ENCODE results near the gene TWF2. TPM values are rescaled to one million over a fixed set of nuclear protein-coding genes. Genes with fewer than 3 reads are reported as not detected.
A peak's percentile ranks its signal among the peaks of the same experiment; 100 is the strongest.
"Not testable (repeated sequence)": the region's sequence is repeated elsewhere in the genome, so short reads cannot be mapped to it uniquely, and the experiment has no call there.

Gene TWF2
- total and polyA plus RNA-seq, 3 experiments from 2014 or later = 98.2 to 138 (median 101) TPM

GRCh38 chr3:52272831-52273230, 33.9 kb upstream of the TWF2 start:
- peak overlapping the region; percentile 89 to 100 (median 95) for H3K4me3 Mint-ChIP-seq
- no peaks in the 10 kb centered on the region for H3K27me3 ChIP-seq (ENCODE audit: insufficient read depth, low read length, poor library complexity, severe bottlenecking)
- H3K36me3 ChIP-seq (ENCODE audit: insufficient read depth, low read length) = peaks cover 12% of the 10 kb centered on the region
- H3K9me3 ChIP-seq (ENCODE audit: low read length) = no peaks in the 10 kb centered on the region
- no peaks in the 10 kb centered on the region for H3K9me3 Mint-ChIP-seq
- peak overlapping the region; percentile 35 for H3K4me3 ChIP-seq (ENCODE audit: low read length)
- H3K27me3 Mint-ChIP-seq = peaks cover 0 to 2% of the 10 kb centered on the region in 2 donors
- H3K27ac ChIP-seq (ENCODE audit: low read depth, low read length) = peak overlapping the region; percentile 25
- peaks cover 69% of the 10 kb centered on the region for H3K4me1 ChIP-seq (ENCODE audit: insufficient read depth, low read length)
- CTCF ChIA-PET = interaction anchor here (0.7 to 3.9 kb wide), 6 partner anchors 8 to 51 kb away, joined by 3 to 13 read pairs (median 6); no protein-coding TSS in a partner anchor
- no peak for DNase-seq
- H3K36me3 Mint-ChIP-seq = peaks cover 5 to 83% (median 15%) of the 10 kb centered on the region in 3 donors
- POLR2A ChIA-PET = interaction anchor here (0.7 to 1.8 kb wide), 4 partner anchors 9 to 51 kb away, joined by 3 to 5 read pairs (median 3); partner anchors contain the start of gene TWF2
- H3K27ac Mint-ChIP-seq = peak overlapping the region; percentile 85 to 99 (median 93)
- H3K4me1 Mint-ChIP-seq = peaks cover 65 to 84% (median 76%) of the 10 kb centered on the region in 3 donors

GRCh38 chr3:52272172-52272571, 33.2 kb upstream of the TWF2 start:
- DNase-seq; H3K27me3 Mint-ChIP-seq; H3K9me3 Mint-ChIP-seq; H3K27me3 ChIP-seq (ENCODE audit: insufficient read depth, low read length, poor library complexity, severe bottlenecking); H3K27ac ChIP-seq (ENCODE audit: low read depth, low read length); H3K9me3 ChIP-seq (ENCODE audit: low read length): not testable (repeated sequence)
- ChIA-PET CTCF (interaction anchor here (0.7 to 4.7 kb wide), 9 partner anchors 9 to 50 kb away, joined by 3 to 22 read pairs (median 6); no protein-coding TSS in a partner anchor), POLR2A (interaction anchor here (0.7 to 2.1 kb wide), 8 partner anchors 10 to 52 kb away, joined by 3 to 9 read pairs (median 4); partner anchors contain the start of genes GLYCTK and TWF2)
- Histone ChIP-seq H3K4me1 (ENCODE audit: insufficient read depth, low read length) (peaks cover 76% of the 10 kb centered on the region), H3K36me3 (ENCODE audit: insufficient read depth, low read length) (peaks cover 19% of the 10 kb centered on the region), H3K4me3 (ENCODE audit: low read length) (peak overlapping the region; percentile 49)
- Mint-ChIP-seq H3K4me3 (peak overlapping the region; percentile 79 to 99 (median 89)), H3K27ac (peak overlapping the region; percentile 90 to 99 (median 94)), H3K36me3 (peaks cover 9 to 84% (median 20%) of the 10 kb centered on the region in 3 donors), H3K4me1 (peaks cover 72 to 89% (median 83%) of the 10 kb centered on the region in 3 donors)

GRCh38 chr3:52270252-52270754, 31.3 kb upstream of the TWF2 start:
- H3K4me1 Mint-ChIP-seq = peaks cover 74 to 89% (median 82%) of the 10 kb centered on the region in 3 donors
- peaks cover 35% of the 10 kb centered on the region for H3K36me3 ChIP-seq (ENCODE audit: insufficient read depth, low read length)
- H3K27me3 Mint-ChIP-seq = no peaks in the 10 kb centered on the region
- ChIA-PET CTCF (interaction anchor here (1.4 to 4.7 kb wide), 10 partner anchors 9 to 50 kb away, joined by 4 to 22 read pairs (median 5); partner anchors contain the start of gene WDR82), POLR2A (interaction anchor here (1.0 to 2.1 kb wide), 3 partner anchors 9 to 48 kb away, joined by 3 to 9 read pairs (median 4); no protein-coding TSS in a partner anchor)
- H3K9me3 ChIP-seq (ENCODE audit: low read length) = no peaks in the 10 kb centered on the region
- no peaks in the 10 kb centered on the region for H3K9me3 Mint-ChIP-seq
- H3K27ac ChIP-seq (ENCODE audit: low read depth, low read length) = no peak overlapping the region
- H3K4me3 Mint-ChIP-seq = peak overlapping the region; percentile 79 to 99 (median 89)
- DNase-seq = peak in 1 of 5 donors; percentile 41
- peak overlapping the region; percentile 90 to 99 (median 94) for H3K27ac Mint-ChIP-seq
- peaks cover 20 to 86% (median 25%) of the 10 kb centered on the region in 3 donors for H3K36me3 Mint-ChIP-seq
- peaks cover 87% of the 10 kb centered on the region for H3K4me1 ChIP-seq (ENCODE audit: insufficient read depth, low read length)
- peak overlapping the region; percentile 49 for H3K4me3 ChIP-seq (ENCODE audit: low read length)
- H3K27me3 ChIP-seq (ENCODE audit: insufficient read depth, low read length, poor library complexity, severe bottlenecking) = no peaks in the 10 kb centered on the region

- Histone ChIP-seq H3K27me3 (ENCODE audit: insufficient read depth, low read length, poor library complexity, severe bottlenecking) (no peaks in the 10 kb centered on the region), H3K4me3 (ENCODE audit: low read length) (no peak overlapping the region)
Observed at GRCh38 chr3:52269776-52270175, 30.8 kb upstream of the TWF2 start.

GRCh38 chr3:52268036-52268435, 29.1 kb upstream of the TWF2 start:
- H3K4me1 Mint-ChIP-seq = peaks cover 71 to 87% (median 79%) of the 10 kb centered on the region in 3 donors
- peak overlapping the region in 3 of 7 donors; percentile 31 to 50 (median 38) for H3K4me3 Mint-ChIP-seq
- no peaks in the 10 kb centered on the region for H3K27me3 Mint-ChIP-seq
- POLR2A ChIA-PET = interaction anchor here (2.1 kb wide), 1 partner anchor 9 kb away, joined by 5 read pairs; no protein-coding TSS in a partner anchor
- Histone ChIP-seq H3K4me3 (ENCODE audit: low read length) (no peak overlapping the region), H3K27me3 (ENCODE audit: insufficient read depth, low read length, poor library complexity, severe bottlenecking) (no peaks in the 10 kb centered on the region), H3K27ac (ENCODE audit: low read depth, low read length) (no peak overlapping the region), H3K36me3 (ENCODE audit: insufficient read depth, low read length) (peaks cover 52% of the 10 kb centered on the region), H3K9me3 (ENCODE audit: low read length) (no peaks in the 10 kb centered on the region), H3K4me1 (ENCODE audit: insufficient read depth, low read length) (peaks cover 84% of the 10 kb centered on the region)
- CTCF ChIA-PET = interaction anchor here (1.8 to 4.7 kb wide), 2 partner anchors 10 to 15 kb away, joined by 6 to 22 read pairs; partner anchors contain the start of gene WDR82
- peak in 1 of 5 donors; percentile 54 for DNase-seq
- H3K27ac Mint-ChIP-seq = peak overlapping the region in 7 of 8 donors; percentile 42 to 93 (median 90)
- H3K9me3 Mint-ChIP-seq = no peaks in the 10 kb centered on the region
- peaks cover 35 to 91% (median 35%) of the 10 kb centered on the region in 3 donors for H3K36me3 Mint-ChIP-seq

More at GRCh38 chr3:52269776-52270175, 30.8 kb upstream of the TWF2 start:
- ChIA-PET CTCF (interaction anchor here (1.0 to 4.7 kb wide), 5 partner anchors 9 to 49 kb away, joined by 3 to 22 read pairs (median 5); partner anchors contain the start of gene WDR82), POLR2A (no interaction called here)
- H3K27ac Mint-ChIP-seq = peak overlapping the region; percentile 90 to 99 (median 94)
- Histone ChIP-seq H3K36me3 (ENCODE audit: insufficient read depth, low read length) (peaks cover 35% of the 10 kb centered on the region), H3K9me3 (ENCODE audit: low read length) (no peaks in the 10 kb centered on the region), H3K27ac (ENCODE audit: low read depth, low read length) (no peak overlapping the region), H3K4me1 (ENCODE audit: insufficient read depth, low read length) (peaks cover 84% of the 10 kb centered on the region)
- peak overlapping the region; percentile 79 to 99 (median 89) for H3K4me3 Mint-ChIP-seq
- no peak for DNase-seq
- H3K4me1 Mint-ChIP-seq = peaks cover 73 to 87% (median 78%) of the 10 kb centered on the region in 3 donors
- H3K27me3 Mint-ChIP-seq = no peaks in the 10 kb centered on the region
- H3K9me3 Mint-ChIP-seq = no peaks in the 10 kb centered on the region
- peaks cover 20 to 88% (median 25%) of the 10 kb centered on the region in 3 donors for H3K36me3 Mint-ChIP-seq

- DNase-seq = peak in 1 of 5 donors; percentile 43
- POLR2A ChIA-PET = no interaction called here
- peaks cover 84% of the 10 kb centered on the region for H3K4me1 ChIP-seq (ENCODE audit: insufficient read depth, low read length)
Observed at GRCh38 chr3:52265387-52265786, 26.4 kb upstream of the TWF2 start.

GRCh38 chr3:52262447-52262846, 23.5 kb upstream of the TWF2 start:
- ChIA-PET CTCF (interaction anchor here (3.0 kb wide), 1 partner anchor 9 kb away, joined by 10 read pairs; no protein-coding TSS in a partner anchor), POLR2A (interaction anchor here (1.4 kb wide), 1 partner anchor 10 kb away, joined by 4 read pairs; no protein-coding TSS in a partner anchor)
- H3K27me3 ChIP-seq (ENCODE audit: insufficient read depth, low read length, poor library complexity, severe bottlenecking) = no peaks in the 10 kb centered on the region
- DNase-seq = no peak
- H3K27ac Mint-ChIP-seq = peak overlapping the region in 7 of 8 donors; percentile 31 to 96 (median 73)
- H3K27ac ChIP-seq (ENCODE audit: low read depth, low read length) = no peak overlapping the region
- H3K4me1 ChIP-seq (ENCODE audit: insufficient read depth, low read length) = peaks cover 83% of the 10 kb centered on the region
- no peaks in the 10 kb centered on the region for H3K9me3 Mint-ChIP-seq
- H3K4me3 ChIP-seq (ENCODE audit: low read length) = peak overlapping the region; percentile 36
- peak overlapping the region in 5 of 7 donors; percentile 19 to 59 (median 44) for H3K4me3 Mint-ChIP-seq
- peaks cover 70 to 91% (median 87%) of the 10 kb centered on the region in 3 donors for H3K4me1 Mint-ChIP-seq
- H3K27me3 Mint-ChIP-seq = no peaks in the 10 kb centered on the region
- H3K9me3 ChIP-seq (ENCODE audit: low read length) = no peaks in the 10 kb centered on the region
- H3K36me3 ChIP-seq (ENCODE audit: insufficient read depth, low read length) = peaks cover 91% of the 10 kb centered on the region
- peaks cover 34 to 96% (median 49%) of the 10 kb centered on the region in 3 donors for H3K36me3 Mint-ChIP-seq

More at GRCh38 chr3:52265387-52265786, 26.4 kb upstream of the TWF2 start:
- Mint-ChIP-seq H3K4me3 (no peak overlapping the region), H3K9me3 (no peaks in the 10 kb centered on the region), H3K36me3 (peaks cover 39 to 95% (median 41%) of the 10 kb centered on the region in 3 donors), H3K27me3 (no peaks in the 10 kb centered on the region), H3K4me1 (peaks cover 71 to 89% (median 79%) of the 10 kb centered on the region in 3 donors), H3K27ac (peak overlapping the region in 5 of 8 donors; percentile 68 to 91 (median 77))
- Histone ChIP-seq H3K36me3 (ENCODE audit: insufficient read depth, low read length) (peaks cover 78% of the 10 kb centered on the region), H3K27ac (ENCODE audit: low read depth, low read length) (no peak overlapping the region), H3K4me3 (ENCODE audit: low read length) (no peak overlapping the region), H3K27me3 (ENCODE audit: insufficient read depth, low read length, poor library complexity, severe bottlenecking) (no peaks in the 10 kb centered on the region), H3K9me3 (ENCODE audit: low read length) (no peaks in the 10 kb centered on the region)
- CTCF ChIA-PET = interaction anchor here (1.8 kb wide), 1 partner anchor 27 kb away, joined by 4 read pairs; the partner anchor contains the start of gene TWF2
